Skeletal muscle tissue (tissue), 2 donors: ENCODE measurements around the gene LZTS2. TPM values are rescaled to one million over a fixed set of nuclear protein-coding genes. Genes with fewer than 3 reads are reported as not detected.

ENCODE experiments used
- small RNA-seq: library from RNA; depleted of rRNA; stranded (forward); fragments of <200 nt; gene quantifications from one replicate; pipeline ENCODE3, GENCODE V24; 2014
- total RNA-seq: library from RNA; depleted of rRNA; stranded (reverse); fragments of >200 nt; gene quantifications from one replicate; pipeline ENCODE4 v1.2.3, GENCODE V29; 2014

Gene LZTS2
- total RNA-seq, 1 donor from 2014 or later: 37.6 TPM

Small RNA genes within 50 kb of the gene (small RNA-seq; reads per million reads assigned to genes)
- not detected for gene MIR608

Other genes starting within 250 kb of the LZTS2 start
- 98.6 TPM for gene SLF2, start 86.8 kb upstream of the LZTS2 start, total RNA-seq
- gene SEMA4G, start 30.3 kb upstream of the LZTS2 start, total RNA-seq: 0.52 TPM
- 41.2 TPM for gene MRPL43, start 12.3 kb upstream of the LZTS2 start, total RNA-seq
- 4.2 TPM for gene TWNK, start 12.3 kb upstream of the LZTS2 start, total RNA-seq
- gene PDZD7, start 31.3 kb downstream of the LZTS2 start, total RNA-seq: 1.0 TPM
- 18.8 TPM for gene SFXN3, start 31.4 kb downstream of the LZTS2 start, total RNA-seq
- 23.5 TPM for gene KAZALD1, start 62.2 kb downstream of the LZTS2 start, total RNA-seq
- gene TLX1, start 131.5 kb downstream of the LZTS2 start, total RNA-seq: not detected
- gene LBX1, start 229.7 kb downstream of the LZTS2 start, total RNA-seq: 3.1 TPM